ENCODE results near the gene RNF7. TPM values are rescaled to one million over a fixed set of nuclear protein-coding genes. Genes with fewer than 3 reads are reported as not detected.

Gene RNF7
- total and polyA plus RNA-seq, 9 of the 15 experiments (the other 6 are each of a cell fraction or from before 2014, with no cell fraction given), result 38.8 to 133 (median 80.5) TPM

- peak in 1 of 2 experiments; percentile 80; a peak in 2 of 4 replicates for TF ChIP-seq NONO (IDR thresholded peaks at IDR 0.05; ENCODE audit: low read depth in 2 of 2, low read length in 1 of 2)
- peak; percentile 70; the same call in 1 of the 2 replicates for TF ChIP-seq ESRRA (IDR thresholded peaks at IDR 0.05; ENCODE audit: borderline replicate concordance, low read depth)
- TF ChIP-seq, protein P1, sequence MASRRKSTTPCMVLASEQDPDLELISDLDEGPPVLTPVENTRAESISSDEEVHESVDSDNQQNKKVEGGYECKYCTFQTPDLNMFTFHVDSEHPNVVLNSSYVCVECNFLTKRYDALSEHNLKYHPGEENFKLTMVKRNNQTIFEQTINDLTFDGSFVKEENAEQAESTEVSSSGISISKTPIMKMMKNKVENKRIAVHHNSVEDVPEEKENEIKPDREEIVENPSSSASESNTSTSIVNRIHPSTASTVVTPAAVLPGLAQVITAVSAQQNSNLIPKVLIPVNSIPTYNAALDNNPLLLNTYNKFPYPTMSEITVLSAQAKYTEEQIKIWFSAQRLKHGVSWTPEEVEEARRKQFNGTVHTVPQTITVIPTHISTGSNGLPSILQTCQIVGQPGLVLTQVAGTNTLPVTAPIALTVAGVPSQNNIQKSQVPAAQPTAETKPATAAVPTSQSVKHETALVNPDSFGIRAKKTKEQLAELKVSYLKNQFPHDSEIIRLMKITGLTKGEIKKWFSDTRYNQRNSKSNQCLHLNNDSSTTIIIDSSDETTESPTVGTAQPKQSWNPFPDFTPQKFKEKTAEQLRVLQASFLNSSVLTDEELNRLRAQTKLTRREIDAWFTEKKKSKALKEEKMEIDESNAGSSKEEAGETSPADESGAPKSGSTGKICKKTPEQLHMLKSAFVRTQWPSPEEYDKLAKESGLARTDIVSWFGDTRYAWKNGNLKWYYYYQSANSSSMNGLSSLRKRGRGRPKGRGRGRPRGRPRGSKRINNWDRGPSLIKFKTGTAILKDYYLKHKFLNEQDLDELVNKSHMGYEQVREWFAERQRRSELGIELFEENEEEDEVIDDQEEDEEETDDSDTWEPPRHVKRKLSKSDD (conservative IDR thresholded peaks at IDR 0.05; ENCODE audit: low read length), result no peak; the same call in 1 of the 2 replicates
- TF ChIP-seq SUPT5H (IDR thresholded peaks at IDR 0.05), result peak; percentile 86
- TF ChIP-seq NFE2 (IDR thresholded peaks at IDR 0.05; ENCODE audit: low read depth), result no peak
- TF ChIP-seq ZFP36 (IDR thresholded peaks at IDR 0.05; ENCODE audit: low read depth, low read length, partially characterized antibody), result no peak
- TF ChIP-seq TCF7 (IDR thresholded peaks at IDR 0.05; ENCODE audit: borderline replicate concordance), result no peak
- TF ChIP-seq ZNF584 (CRISPR knock-in tag; IDR thresholded peaks at IDR 0.05; ENCODE audit: low read depth), result no peak
- TF ChIP-seq BCLAF1 (IDR thresholded peaks at IDR 0.05; ENCODE audit: borderline replicate concordance in 1 of 2, control insufficient read depth in 1 of 2, low read depth in 2 of 2, low read length in 1 of 2), result no peak
- TF ChIP-seq, protein P2, sequence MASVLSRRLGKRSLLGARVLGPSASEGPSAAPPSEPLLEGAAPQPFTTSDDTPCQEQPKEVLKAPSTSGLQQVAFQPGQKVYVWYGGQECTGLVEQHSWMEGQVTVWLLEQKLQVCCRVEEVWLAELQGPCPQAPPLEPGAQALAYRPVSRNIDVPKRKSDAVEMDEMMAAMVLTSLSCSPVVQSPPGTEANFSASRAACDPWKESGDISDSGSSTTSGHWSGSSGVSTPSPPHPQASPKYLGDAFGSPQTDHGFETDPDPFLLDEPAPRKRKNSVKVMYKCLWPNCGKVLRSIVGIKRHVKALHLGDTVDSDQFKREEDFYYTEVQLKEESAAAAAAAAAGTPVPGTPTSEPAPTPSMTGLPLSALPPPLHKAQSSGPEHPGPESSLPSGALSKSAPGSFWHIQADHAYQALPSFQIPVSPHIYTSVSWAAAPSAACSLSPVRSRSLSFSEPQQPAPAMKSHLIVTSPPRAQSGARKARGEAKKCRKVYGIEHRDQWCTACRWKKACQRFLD (CRISPR knock-in tag; IDR thresholded peaks at IDR 0.05), result peak; percentile 38; the same call in 1 of the 2 replicates
- no peak for TF ChIP-seq XRCC3 (IDR thresholded peaks at IDR 0.05)
- no peak for TF ChIP-seq SAFB (IDR thresholded peaks at IDR 0.05; ENCODE audit: borderline replicate concordance, low read depth, low read length)
- no peak for TF ChIP-seq YBX1 (IDR thresholded peaks at IDR 0.05)
- peak; percentile 38 to 58; a peak in 1 of 4 replicates for TF ChIP-seq TEAD1 (CRISPR knock-in tag; IDR thresholded peaks at IDR 0.05)
- TF ChIP-seq ZNF3 (CRISPR knock-in tag; IDR thresholded peaks at IDR 0.05), result no peak
- TF ChIP-seq, protein P3, sequence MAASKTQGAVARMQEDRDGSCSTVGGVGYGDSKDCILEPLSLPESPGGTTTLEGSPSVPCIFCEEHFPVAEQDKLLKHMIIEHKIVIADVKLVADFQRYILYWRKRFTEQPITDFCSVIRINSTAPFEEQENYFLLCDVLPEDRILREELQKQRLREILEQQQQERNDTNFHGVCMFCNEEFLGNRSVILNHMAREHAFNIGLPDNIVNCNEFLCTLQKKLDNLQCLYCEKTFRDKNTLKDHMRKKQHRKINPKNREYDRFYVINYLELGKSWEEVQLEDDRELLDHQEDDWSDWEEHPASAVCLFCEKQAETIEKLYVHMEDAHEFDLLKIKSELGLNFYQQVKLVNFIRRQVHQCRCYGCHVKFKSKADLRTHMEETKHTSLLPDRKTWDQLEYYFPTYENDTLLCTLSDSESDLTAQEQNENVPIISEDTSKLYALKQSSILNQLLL (CRISPR knock-in tag; IDR thresholded peaks at IDR 0.05; ENCODE audit: borderline replicate concordance), result no peak
- peak; percentile 65 to 93 (median 89) for TF ChIP-seq YY1 (IDR thresholded peaks at IDR 0.05; ENCODE audit: borderline replicate concordance in 1 of 3, control insufficient read depth in 1 of 3, extremely low read depth in 1 of 3, insufficient read depth in 3 of 3, insufficient read length in 1 of 3, insufficient replicate concordance in 2 of 3, low read depth in 1 of 3, low read length in 2 of 3)
Observed at GRCh38 chr3:141738022-141738890, at the start of gene RNF7 (continued).

All from K562 (cell line).